AML-193 (cell line): ENCODE data around the gene AFF1.

Source experiments
- DNase-seq, 2 experiments: peaks; one replicate each; lab custom pipeline; 2025; lab: John Stamatoyannopoulos, UW

Gene AFF1

GRCh38 chr4:87150498-87151261, 215.9 kb downstream of the AFF1 start:
- DNase-seq, result peak; percentile 70 to 73

DNA sequence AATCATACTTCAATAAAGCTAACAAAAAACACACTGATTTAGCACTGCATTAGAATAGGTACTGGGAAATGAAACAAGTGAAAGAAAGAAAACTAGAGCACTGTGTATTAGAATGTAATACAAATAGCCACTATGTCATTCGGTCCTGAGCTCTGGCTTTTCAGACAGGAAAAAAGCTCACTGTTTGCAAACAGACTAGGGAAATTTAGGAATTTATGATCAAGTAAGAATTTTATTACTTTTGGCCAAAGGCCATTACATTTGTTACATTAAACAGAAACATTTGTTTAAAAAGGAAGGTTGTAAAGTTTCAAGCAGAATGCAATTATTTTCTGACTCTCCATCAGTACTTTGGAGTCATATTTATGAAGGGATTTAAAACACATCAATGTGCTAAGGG, 216.9 kb downstream of the AFF1 start:
- no peak for DNase-seq

DNA sequence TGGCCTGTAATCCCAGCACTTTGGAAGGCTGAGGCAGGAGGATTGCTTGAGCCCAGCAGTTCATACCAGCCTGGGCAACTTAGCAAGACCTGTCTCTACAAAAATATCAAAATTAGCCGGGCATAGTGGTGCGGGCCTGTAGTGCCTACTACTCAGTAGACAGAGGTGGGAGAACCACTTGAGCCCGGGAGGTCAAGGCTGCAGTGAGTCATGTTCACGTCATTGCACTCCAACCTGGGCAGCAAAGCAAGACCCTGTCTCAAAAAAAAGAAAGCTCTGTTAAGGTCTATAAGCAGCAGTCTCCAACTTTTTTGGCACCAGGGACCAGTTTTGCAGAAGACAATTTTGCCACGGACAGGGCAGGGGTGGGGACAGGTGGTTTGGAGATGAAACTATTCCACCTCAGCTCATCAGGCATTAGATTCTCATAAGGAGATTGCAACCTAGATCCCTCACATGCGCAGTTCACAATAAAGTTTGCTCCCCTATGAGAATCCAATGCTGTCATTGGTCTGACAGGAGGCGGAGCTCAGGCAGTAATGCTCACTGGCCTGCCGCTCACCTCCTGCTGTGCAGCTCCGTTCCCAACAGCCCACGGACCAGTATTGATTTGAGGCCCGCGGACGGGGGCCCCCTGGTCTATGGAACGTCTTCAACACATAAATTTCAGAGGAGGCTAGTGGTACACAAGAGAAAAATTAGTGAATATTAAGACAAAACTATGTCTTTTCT, 217.7 kb downstream of the AFF1 start:
- DNase-seq, result no peak

DNA sequence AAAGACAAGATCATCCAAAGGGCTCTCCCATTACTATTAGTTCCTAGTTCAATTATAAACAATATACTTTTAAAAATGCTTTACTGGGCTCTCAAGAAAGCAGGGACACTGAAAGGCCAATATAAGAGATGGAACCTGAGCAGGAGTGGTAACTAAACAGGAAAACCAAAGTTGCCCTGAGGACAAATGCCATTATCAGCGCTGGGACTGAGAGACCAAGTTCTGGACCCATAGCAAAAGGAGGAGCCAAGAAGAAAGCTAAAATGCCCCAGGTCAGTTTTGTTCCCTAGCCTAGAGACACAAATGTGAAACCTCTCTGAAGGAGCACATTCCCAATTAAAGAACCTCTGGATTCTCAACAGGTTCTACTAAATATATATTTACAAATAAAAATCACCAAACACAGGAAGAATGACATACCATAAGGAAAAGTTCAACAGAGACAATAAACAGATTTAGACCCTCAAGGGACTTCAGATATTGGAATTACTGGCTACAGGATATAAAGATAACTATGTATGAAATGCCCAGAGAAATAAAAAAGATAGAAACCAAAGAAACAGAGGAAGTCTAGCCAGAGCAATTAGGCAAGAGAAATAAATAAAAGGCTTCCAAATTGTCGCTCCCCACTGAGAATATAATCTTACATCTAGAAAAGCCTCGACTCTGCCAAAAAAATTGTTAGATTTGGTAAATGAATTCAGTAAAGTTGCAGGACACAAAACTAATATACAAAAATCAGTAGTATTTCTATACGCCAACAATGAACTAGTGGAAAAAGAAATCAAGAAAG, 218.5 kb downstream of the AFF1 start:
- no peak for DNase-seq

- no peak for DNase-seq
These were observed 231.1 kb downstream of the AFF1 start for GRCh38 chr4:87165892-87166291.

GRCh38 chr4:87166296-87166854, 231.6 kb downstream of the AFF1 start:
- no peak for DNase-seq

DNA sequence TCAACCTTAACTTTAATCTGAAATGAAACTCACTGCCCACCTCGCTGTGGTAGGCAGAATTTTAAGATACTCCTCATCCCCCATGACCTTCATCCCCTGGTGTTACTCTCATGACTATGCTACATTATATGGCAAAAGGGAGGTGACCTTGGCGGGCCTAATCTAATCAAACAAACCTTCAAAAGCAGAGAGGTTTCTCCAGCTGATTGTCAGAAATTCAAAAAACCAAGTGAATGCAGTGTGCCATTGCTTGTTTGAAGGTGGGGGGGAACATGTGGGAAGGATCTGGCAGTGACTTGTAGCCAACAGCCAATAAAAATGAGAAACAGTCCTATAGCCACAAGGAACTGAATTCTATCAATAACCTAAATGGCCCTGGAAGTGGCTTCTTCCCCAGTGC, 237.1 kb downstream of the AFF1 start:
- no peak for DNase-seq

GRCh38 chr4:87174672-87175071, 239.9 kb downstream of the AFF1 start:
- DNase-seq, result no peak

DNA sequence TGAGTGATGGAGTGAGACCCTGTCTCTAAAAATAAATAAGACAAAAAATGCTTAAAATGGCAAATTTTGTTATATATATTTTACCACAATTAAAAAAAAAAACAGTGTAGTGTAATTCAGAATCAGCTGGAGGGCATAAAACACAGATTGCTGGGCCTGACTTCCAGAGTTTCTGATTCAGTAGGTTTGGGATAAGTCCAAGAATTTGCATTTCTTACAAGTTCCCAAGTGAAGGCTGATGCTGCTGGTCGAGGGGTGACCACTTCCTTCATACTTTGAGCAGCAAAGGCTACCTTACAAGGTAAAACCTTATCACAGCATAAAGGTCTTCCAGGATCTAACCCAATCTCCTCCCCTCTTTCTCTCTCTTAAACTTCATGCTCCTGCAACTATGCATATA, 244.9 kb downstream of the AFF1 start:
- no peak for DNase-seq

GRCh38 chr4:87180767-87181166, 246.0 kb downstream of the AFF1 start:
- DNase-seq, result no peak

DNA sequence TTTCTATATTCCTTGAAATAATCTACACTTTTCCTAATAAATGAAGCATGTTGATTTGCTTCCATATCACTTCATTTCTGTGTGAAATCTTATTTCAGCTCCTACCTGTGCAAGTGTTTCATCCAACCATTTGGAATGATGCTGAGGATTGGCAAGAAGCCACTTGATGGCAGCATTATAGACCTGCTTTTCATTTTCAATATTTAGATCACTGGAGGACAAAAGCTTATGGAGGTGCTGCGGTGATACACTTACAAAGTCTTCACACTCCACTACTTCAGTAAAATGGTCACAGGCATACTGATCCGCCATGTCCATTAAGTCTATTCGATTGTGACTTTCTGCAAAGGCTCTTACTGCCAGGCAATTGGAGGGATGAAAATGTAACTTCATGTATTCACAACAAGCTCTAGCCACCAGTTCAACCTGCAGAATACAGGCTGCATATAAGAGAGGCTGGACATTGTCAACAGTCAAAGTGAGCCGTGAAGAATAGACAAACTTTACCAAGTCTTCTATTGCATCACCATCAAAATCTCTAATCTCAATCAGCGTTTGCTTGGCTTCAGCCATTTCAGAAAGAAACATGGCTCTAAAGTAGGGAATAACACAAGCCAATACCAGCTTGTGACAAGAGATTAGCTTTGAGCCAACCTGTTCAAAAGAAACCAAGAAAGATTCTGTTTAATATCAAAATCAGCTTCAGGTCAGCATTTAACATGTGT, 250.5 kb downstream of the AFF1 start:
- no peak for DNase-seq

- no peak for DNase-seq
These were observed 253.2 kb downstream of the AFF1 start for GRCh38 chr4:87188048-87188447.

DNA sequence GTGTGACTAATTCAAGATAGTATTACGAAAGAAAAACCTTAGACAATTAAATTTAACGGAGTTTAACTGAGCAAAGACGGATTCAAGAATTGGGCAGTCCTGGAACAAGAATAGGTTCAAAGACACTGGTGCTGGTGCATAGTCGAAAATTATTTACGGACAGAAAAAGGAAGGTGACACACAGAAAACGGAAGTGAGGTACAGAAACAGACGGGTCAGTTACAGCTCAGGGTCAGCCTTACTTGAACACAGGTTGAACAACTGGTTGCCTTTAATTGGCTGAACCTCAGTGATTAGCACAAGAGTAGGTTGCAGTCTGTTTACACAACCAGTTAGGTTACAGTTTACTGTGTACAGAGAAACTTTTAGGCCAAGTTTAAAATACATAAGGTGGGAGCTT, 254.1 kb downstream of the AFF1 start:
- no peak for DNase-seq
